Panc1 (cell line): ENCODE measurements around the gene ATP6V1C2. TPM values are rescaled to one million over a fixed set of nuclear protein-coding genes. Genes with fewer than 3 reads are reported as not detected.

ENCODE experiments used
- total RNA-seq: library from RNA; stranded (reverse); gene quantifications from one replicate; pipeline ENCODE4 v1.2.1, GENCODE V29; 2021; ENCODE audit not compliant: unreplicated experiment

ATP6V1C2 gene
- total RNA-seq, 1 experiment from 2014 or later, result 0.54 TPM

Other genes with a start within 250 kb of the ATP6V1C2 start
- 37.7 TPM for gene NOL10, start 31.7 kb upstream of the ATP6V1C2 start, total RNA-seq
- gene PDIA6, start 91.2 kb downstream of the ATP6V1C2 start, total RNA-seq, result 271 TPM
- gene KCNF1, start 190.3 kb downstream of the ATP6V1C2 start, total RNA-seq, result 0.39 TPM